Left hindlimb (tissue), 1 donor: ENCODE measurements around the gene PARM1.
A peak's percentile ranks its signal among the peaks of the same experiment; 100 is the strongest.

ENCODE experiments used
- DNase-seq: peaks from one replicate; pipeline ENCODE4 v3.0.0-alpha.2; 2018

PARM1 gene

GRCh38 chr4:74932832-74933561, at the start of gene PARM1:
TSS of gene PARM1 (plus strand) at chr4:74933116. CDS start at chr4:74933328, 212 bp downstream.
- peak; percentile 90 for DNase-seq

- no peak for DNase-seq
These were observed 48.6 kb upstream of the PARM1 start for GRCh38 chr4:74884266-74884665.

GRCh38 chr4:74886484-74886883, 46.4 kb upstream of the PARM1 start:
- no peak for DNase-seq

GRCh38 chr4:74890341-74890740, 42.6 kb upstream of the PARM1 start:
- no peak for DNase-seq

GRCh38 chr4:74891037-74891436, 41.9 kb upstream of the PARM1 start:
- DNase-seq, result no peak

- DNase-seq, result no peak
These were observed 39.7 kb upstream of the PARM1 start for GRCh38 chr4:74893171-74893570.

GRCh38 chr4:74896595-74896994, 36.3 kb upstream of the PARM1 start:
- DNase-seq, result no peak

- DNase-seq, result no peak
These were observed 35.5 kb upstream of the PARM1 start for GRCh38 chr4:74897386-74897785.

GRCh38 chr4:74900862-74901261, 32.1 kb upstream of the PARM1 start:
- DNase-seq, result no peak

GRCh38 chr4:74904509-74905065, 28.3 kb upstream of the PARM1 start:
- DNase-seq, result no peak

GRCh38 chr4:74906771-74907170, 26.1 kb upstream of the PARM1 start:
- no peak for DNase-seq

- DNase-seq, result no peak
These were observed 13.1 kb upstream of the PARM1 start for GRCh38 chr4:74919783-74920182.

GRCh38 chr4:74920704-74921103, 12.2 kb upstream of the PARM1 start:
- no peak for DNase-seq

GRCh38 chr4:74921490-74921889, 11.4 kb upstream of the PARM1 start:
- DNase-seq, result no peak

- no peak for DNase-seq
These were observed 6.9 kb upstream of the PARM1 start for GRCh38 chr4:74926007-74926406.

- DNase-seq, result no peak
These were observed 2.8 kb upstream of the PARM1 start for GRCh38 chr4:74930162-74930561.

GRCh38 chr4:74931376-74931775, 1.5 kb upstream of the PARM1 start:
- DNase-seq, result no peak

- no peak for DNase-seq
These were observed 906 bp upstream of the PARM1 start for GRCh38 chr4:74932010-74932409.

GRCh38 chr4:74933562-74934015, 673 bp downstream of the PARM1 start:
- DNase-seq, result no peak

GRCh38 chr4:74934016-74934831, 1.3 kb downstream of the PARM1 start:
- DNase-seq, result no peak

GRCh38 chr4:74934888-74935287, 2.0 kb downstream of the PARM1 start:
- no peak for DNase-seq

- DNase-seq, result no peak
These were observed 8.2 kb downstream of the PARM1 start for GRCh38 chr4:74941123-74941522.

- no peak for DNase-seq
These were observed 9.5 kb downstream of the PARM1 start for GRCh38 chr4:74942251-74942917.
